ENCODE results near the gene ARL5B. TPM values are rescaled to one million over a fixed set of nuclear protein-coding genes. Genes with fewer than 3 reads are reported as not detected.

Gene ARL5B
- total RNA-seq, 2 experiments from 2014 or later: 12.4 to 13.3 TPM

DNA sequence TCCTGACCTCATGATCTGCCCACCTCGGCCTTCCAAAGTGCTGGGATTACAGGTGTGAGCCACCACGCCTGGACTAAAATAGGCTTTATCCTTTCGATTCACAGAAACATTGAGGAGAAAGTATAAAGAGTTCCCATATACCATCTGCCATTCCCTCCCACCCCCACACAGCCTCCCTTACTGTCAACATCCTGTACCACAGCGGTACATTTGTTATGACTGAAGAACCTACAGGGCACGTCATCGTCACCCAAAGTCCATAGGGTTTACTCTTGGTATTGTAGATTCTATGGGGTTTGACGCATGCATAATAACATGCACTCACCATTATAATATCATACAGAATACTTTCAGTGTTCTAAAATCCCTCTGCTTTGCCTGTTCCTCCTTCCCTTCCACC is 28.0 kb downstream of the ARL5B start:
- intact Hi-C loops (cut with DNase I, micrococcal nuclease): no loop called here
- TF ChIP-seq, protein P1, sequence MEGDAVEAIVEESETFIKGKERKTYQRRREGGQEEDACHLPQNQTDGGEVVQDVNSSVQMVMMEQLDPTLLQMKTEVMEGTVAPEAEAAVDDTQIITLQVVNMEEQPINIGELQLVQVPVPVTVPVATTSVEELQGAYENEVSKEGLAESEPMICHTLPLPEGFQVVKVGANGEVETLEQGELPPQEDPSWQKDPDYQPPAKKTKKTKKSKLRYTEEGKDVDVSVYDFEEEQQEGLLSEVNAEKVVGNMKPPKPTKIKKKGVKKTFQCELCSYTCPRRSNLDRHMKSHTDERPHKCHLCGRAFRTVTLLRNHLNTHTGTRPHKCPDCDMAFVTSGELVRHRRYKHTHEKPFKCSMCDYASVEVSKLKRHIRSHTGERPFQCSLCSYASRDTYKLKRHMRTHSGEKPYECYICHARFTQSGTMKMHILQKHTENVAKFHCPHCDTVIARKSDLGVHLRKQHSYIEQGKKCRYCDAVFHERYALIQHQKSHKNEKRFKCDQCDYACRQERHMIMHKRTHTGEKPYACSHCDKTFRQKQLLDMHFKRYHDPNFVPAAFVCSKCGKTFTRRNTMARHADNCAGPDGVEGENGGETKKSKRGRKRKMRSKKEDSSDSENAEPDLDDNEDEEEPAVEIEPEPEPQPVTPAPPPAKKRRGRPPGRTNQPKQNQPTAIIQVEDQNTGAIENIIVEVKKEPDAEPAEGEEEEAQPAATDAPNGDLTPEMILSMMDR (IDR thresholded peaks at IDR 0.05): no peak
- no peak for DNase-seq
- CTCF ChIA-PET: no interaction called here
- H3K36me3 ChIP-seq (ENCODE audit: insufficient read depth, low read length): no peaks in the 10 kb centered on the region
- no peak overlapping the region for H3K4me3 ChIP-seq (ENCODE audit: low read length)
- H3K36me3 Mint-ChIP-seq (ENCODE audit: low read depth): no peaks in the 10 kb centered on the region
- peaks cover 7% of the 10 kb centered on the region for H3K4me1 Mint-ChIP-seq (ENCODE audit: low read depth)
- ATAC-seq (ENCODE audit: poor library complexity): no peak
- no peak overlapping the region for H3K27ac ChIP-seq (ENCODE audit: low read depth in 1 of 2, low read length in 2 of 2)
- no peaks in the 10 kb centered on the region for H3K9me3 ChIP-seq (ENCODE audit: control insufficient read depth in 1 of 2, insufficient read depth in 1 of 2, low read length in 2 of 2)
- H3K9me3 Mint-ChIP-seq: no peaks in the 10 kb centered on the region
- no peaks in the 10 kb centered on the region for H3K27me3 ChIP-seq (ENCODE audit: control insufficient read depth in 1 of 2, insufficient read depth in 2 of 2, low read length in 2 of 2)
- no peaks in the 10 kb centered on the region for H3K27me3 Mint-ChIP-seq
- H3K4me3 Mint-ChIP-seq: no peak overlapping the region
- POLR2A ChIA-PET: no interaction called here
- H3K27ac Mint-ChIP-seq: no peak overlapping the region
- H3K4me1 ChIP-seq (ENCODE audit: insufficient read depth, low read length): no peaks in the 10 kb centered on the region

DNA sequence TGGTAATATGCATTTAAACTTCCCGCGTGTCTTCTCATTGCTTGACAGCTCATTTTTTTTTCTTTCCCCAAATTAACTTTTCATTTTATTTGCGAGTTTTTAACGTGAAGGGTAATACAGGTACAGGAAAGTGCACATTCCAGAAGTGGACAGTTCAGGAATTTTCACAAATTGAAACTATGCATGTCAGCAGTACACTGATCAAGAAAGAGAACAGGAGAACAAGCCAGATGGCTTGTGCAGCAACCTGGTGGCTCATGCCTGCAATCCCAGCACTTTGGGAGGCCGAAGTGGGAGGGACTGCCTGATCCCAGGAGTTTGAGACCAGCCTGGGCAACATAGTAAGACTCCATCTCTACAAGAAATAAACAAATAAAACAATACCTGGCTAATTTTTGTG is 28.5 kb downstream of the ARL5B start:
- no peak overlapping the region for H3K27ac ChIP-seq (ENCODE audit: low read depth in 1 of 2, low read length in 2 of 2)
- H3K36me3 ChIP-seq (ENCODE audit: insufficient read depth, low read length): no peaks in the 10 kb centered on the region
- H3K27me3 Mint-ChIP-seq: no peaks in the 10 kb centered on the region
- H3K4me3 Mint-ChIP-seq: no peak overlapping the region
- no peak overlapping the region for H3K27ac Mint-ChIP-seq
- no peak for ATAC-seq (ENCODE audit: poor library complexity)
- no peaks in the 10 kb centered on the region for H3K9me3 Mint-ChIP-seq
- intact Hi-C loops (cut with DNase I, micrococcal nuclease): no loop called here
- no peaks in the 10 kb centered on the region for H3K36me3 Mint-ChIP-seq (ENCODE audit: low read depth)
- H3K4me1 ChIP-seq (ENCODE audit: insufficient read depth, low read length): no peaks in the 10 kb centered on the region
- H3K9me3 ChIP-seq (ENCODE audit: control insufficient read depth in 1 of 2, insufficient read depth in 1 of 2, low read length in 2 of 2): no peaks in the 10 kb centered on the region
- H3K4me1 Mint-ChIP-seq (ENCODE audit: low read depth): peaks cover 2% of the 10 kb centered on the region
- H3K4me3 ChIP-seq (ENCODE audit: low read length): no peak overlapping the region
- no peak for DNase-seq
- TF ChIP-seq, protein P1 (IDR thresholded peaks at IDR 0.05): no peak
- CTCF ChIA-PET: no interaction called here
- H3K27me3 ChIP-seq (ENCODE audit: control insufficient read depth in 1 of 2, insufficient read depth in 2 of 2, low read length in 2 of 2): no peaks in the 10 kb centered on the region
- POLR2A ChIA-PET: no interaction called here

DNA sequence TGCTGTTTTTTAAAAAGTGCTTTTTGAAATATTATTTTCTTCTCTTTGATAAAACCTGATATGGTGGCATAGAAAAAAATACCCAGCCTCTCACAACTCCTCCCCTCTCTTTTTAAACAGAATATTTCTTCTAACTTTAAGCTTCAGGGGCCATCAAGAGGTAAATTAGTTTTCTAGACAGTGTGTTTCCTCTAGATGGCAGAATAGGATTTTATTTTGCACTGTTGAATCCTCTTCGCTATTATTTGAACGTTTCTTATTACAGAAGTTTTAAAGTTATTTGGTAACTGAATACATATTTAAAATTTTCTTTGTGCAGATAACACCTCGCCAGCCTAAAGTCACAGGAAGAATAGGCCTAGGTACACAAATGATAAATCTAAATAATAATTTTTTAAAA is 30.3 kb downstream of the ARL5B start:
- ChIA-PET CTCF (no interaction called here), POLR2A (no interaction called here)
- H3K27me3 Mint-ChIP-seq: no peaks in the 10 kb centered on the region
- Histone ChIP-seq H3K4me3 (ENCODE audit: low read length) (no peak overlapping the region), H3K4me1 (ENCODE audit: insufficient read depth, low read length) (no peaks in the 10 kb centered on the region), H3K9me3 (ENCODE audit: control insufficient read depth in 1 of 2, insufficient read depth in 1 of 2, low read length in 2 of 2) (no peaks in the 10 kb centered on the region), H3K27ac (ENCODE audit: low read depth in 1 of 2, low read length in 2 of 2) (no peak overlapping the region), H3K36me3 (ENCODE audit: insufficient read depth, low read length) (no peaks in the 10 kb centered on the region), H3K27me3 (ENCODE audit: control insufficient read depth in 1 of 2, insufficient read depth in 2 of 2, low read length in 2 of 2) (no peaks in the 10 kb centered on the region)
- no peak overlapping the region for H3K4me3 Mint-ChIP-seq
- H3K4me1 Mint-ChIP-seq (ENCODE audit: low read depth): no peaks in the 10 kb centered on the region
- DNase-seq (no peak), ATAC-seq (ENCODE audit: poor library complexity) (no peak)
- TF ChIP-seq, protein P1 (IDR thresholded peaks at IDR 0.05): no peak
- no peaks in the 10 kb centered on the region for H3K9me3 Mint-ChIP-seq
- H3K27ac Mint-ChIP-seq: no peak overlapping the region
- H3K36me3 Mint-ChIP-seq (ENCODE audit: low read depth): no peaks in the 10 kb centered on the region
- intact Hi-C loops (cut with DNase I, micrococcal nuclease): no loop called here
